ENCODE results near the gene SF3A2. TPM values are rescaled to one million over a fixed set of nuclear protein-coding genes. Genes with fewer than 3 reads are reported as not detected.

The SF3A2 gene
- total and polyA plus RNA-seq, 3 donors from 2014 or later, result 102 to 122 (median 117) TPM

DNA sequence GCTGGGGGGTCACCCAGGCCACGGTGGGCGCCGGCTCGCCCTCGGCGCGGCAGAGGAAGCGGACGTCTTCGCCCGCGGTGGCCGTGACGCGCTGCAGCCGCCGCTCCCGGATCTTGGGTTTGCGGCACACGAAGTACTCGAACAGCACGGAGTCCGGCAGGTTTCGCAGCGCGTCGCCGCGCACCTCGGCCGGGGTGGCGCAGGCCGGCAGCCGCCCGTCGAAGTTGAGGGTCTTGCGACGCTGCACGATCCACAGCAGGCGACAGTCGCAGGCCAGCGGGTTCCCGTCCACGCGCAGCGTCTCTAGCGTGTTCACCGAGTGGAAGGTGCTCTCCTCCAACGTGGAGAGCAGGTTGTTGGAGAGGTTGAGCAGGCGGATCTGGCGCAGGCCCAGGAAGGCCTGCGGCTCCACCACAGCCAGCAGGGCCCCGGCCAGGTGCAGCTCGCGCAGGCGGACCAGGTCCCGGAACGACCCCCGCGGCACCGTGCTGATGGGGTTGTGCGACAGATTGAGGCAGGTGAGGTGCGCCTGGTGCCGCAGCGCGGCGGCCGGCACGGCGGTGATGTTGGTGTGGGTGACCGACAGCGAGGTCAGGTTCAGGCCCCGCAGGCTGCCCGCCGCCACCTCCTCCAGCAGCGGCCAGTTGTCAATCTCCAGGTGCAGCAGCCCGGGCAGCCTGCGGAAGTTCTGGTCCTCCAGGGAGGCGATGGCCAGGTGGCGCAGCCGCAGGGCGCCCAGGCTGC is 54.0 kb downstream of the SF3A2 start:
- TF ChIP-seq POLR2A (IDR thresholded peaks at IDR 0.05), result no peak
- no peak for TF ChIP-seq CTCF (IDR thresholded peaks at IDR 0.05)
- Histone ChIP-seq H3K27me3 (no peaks in the 10 kb centered on the region), H3K4me1 (peaks cover 13% of the 10 kb centered on the region), H3K4me3 (peak overlapping the region; percentile 18 to 47), H3K36me3 (ENCODE audit: low read depth, missing control alignments) (no peaks in the 10 kb centered on the region), H3K9me3 (no peaks in the 10 kb centered on the region), H3K27ac (no peak overlapping the region)
- WGBS, 2 donors, result 26 to 40% methylated on average over 30 to 69 of the region's 82 CpGs
- intact Hi-C loops (cut with DNase I; ENCODE audit: low total_unique reads), result no loop called here
- no peak for DNase-seq

- Histone ChIP-seq H3K9me3 (no peaks in the 10 kb centered on the region), H3K4me3 (peak overlapping the region; percentile 18 to 47), H3K27me3 (no peaks in the 10 kb centered on the region), H3K27ac (no peak overlapping the region), H3K4me1 (peaks cover 13% of the 10 kb centered on the region), H3K36me3 (ENCODE audit: low read depth, missing control alignments) (no peaks in the 10 kb centered on the region)
- WGBS, 2 donors, result 30 to 43% methylated on average over 2 to 42 of the region's 67 CpGs
- intact Hi-C loops (cut with DNase I; ENCODE audit: low total_unique reads), result no loop called here
- TF ChIP-seq POLR2A (IDR thresholded peaks at IDR 0.05), result no peak
- TF ChIP-seq CTCF (IDR thresholded peaks at IDR 0.05), result no peak
- DNase-seq, result peak; percentile 70
These were observed 54.6 kb downstream of the SF3A2 start for GRCh38 chr19:2291185-2291751.

- no peaks in the 10 kb centered on the region for H3K27me3 ChIP-seq
- no peak for TF ChIP-seq CTCF (IDR thresholded peaks at IDR 0.05)
- TF ChIP-seq POLR2A (IDR thresholded peaks at IDR 0.05), result no peak
- no peak for DNase-seq
- no peaks in the 10 kb centered on the region for H3K9me3 ChIP-seq
- no peak overlapping the region for H3K27ac ChIP-seq
- no peaks in the 10 kb centered on the region for H3K36me3 ChIP-seq (ENCODE audit: low read depth, missing control alignments)
- H3K4me3 ChIP-seq, result no peak overlapping the region
- H3K4me1 ChIP-seq, result peaks cover 12% of the 10 kb centered on the region
- 62 to 65% methylated on average over 23 to 26 of the region's 26 CpGs for WGBS, 2 donors
- intact Hi-C loops (cut with DNase I; ENCODE audit: low total_unique reads), result no loop called here
These were observed 58.2 kb downstream of the SF3A2 start for GRCh38 chr19:2294687-2295335.

DNA sequence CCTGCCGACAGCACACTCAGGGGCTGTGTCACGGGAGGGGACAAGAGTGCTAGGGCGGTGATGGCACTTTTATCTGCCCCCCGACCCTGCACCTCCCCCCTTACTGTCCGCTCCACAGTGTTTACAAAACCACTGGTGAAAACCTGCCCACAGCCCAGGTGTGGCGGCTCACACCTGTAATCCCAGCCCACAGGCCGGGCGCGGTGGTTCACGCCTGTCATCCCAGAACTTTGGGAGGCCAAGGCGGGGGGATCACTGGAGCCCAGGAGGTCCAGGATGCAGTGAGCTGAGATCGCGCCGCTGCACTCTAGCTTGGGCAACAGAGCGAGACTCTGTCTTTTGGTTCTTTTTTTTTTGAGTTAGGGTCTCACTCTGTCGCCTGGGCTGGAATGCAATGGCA is 59.5 kb downstream of the SF3A2 start:
- intact Hi-C loops (cut with DNase I; ENCODE audit: low total_unique reads), result no loop called here
- Histone ChIP-seq H3K9me3 (no peaks in the 10 kb centered on the region), H3K4me3 (no peak overlapping the region), H3K4me1 (peaks cover 9% of the 10 kb centered on the region), H3K27me3 (no peaks in the 10 kb centered on the region), H3K36me3 (ENCODE audit: low read depth, missing control alignments) (no peaks in the 10 kb centered on the region), H3K27ac (no peak overlapping the region)
- TF ChIP-seq POLR2A (IDR thresholded peaks at IDR 0.05), result no peak
- TF ChIP-seq CTCF (IDR thresholded peaks at IDR 0.05), result no peak
- 94 to 95% methylated on average over 16 of the region's 16 CpGs for WGBS, 2 donors
- DNase-seq, result no peak

MicroRNA genes within 50 kb of the gene (microRNA counts, 767-probe panel; counts per million panel counts)
- microRNA hsa-miR-1227, result 0 to 152 counts per million in 2 donors

Small RNA genes lying within 50 kb of the gene (microRNA-seq; reads per million reads assigned to microRNA genes)
- gene MIR1227 (ENCODE audit: borderline number of aligned reads in 2 of 2, borderline replicate concordance in 1 of 2) (2.1 to 3.5 reads per million in 2 donors), gene MIR4321 (ENCODE audit: borderline number of aligned reads in 2 of 2, borderline replicate concordance in 1 of 2) (0 reads per million in 2 donors)

Small RNA genes lying within 50 kb of the gene (small RNA-seq; reads per million reads assigned to genes)
- 0 to 0.18 reads per million in 2 donors for gene MIR1227

Other genes with a start within 250 kb of the SF3A2 start
- 100 to 1,000 TPM in 1 of 2 donors, 10 to 100 TPM in 1; 61.1 to 117 TPM for gene BTBD2, start 221.1 kb upstream of the SF3A2 start, total RNA-seq
- 43.2 TPM for gene BTBD2, start 221.1 kb upstream of the SF3A2 start, polyA plus RNA-seq (ENCODE audit: insufficient read depth, low read depth, low replicate concordance)
- 100 to 1,000 TPM in 1 of 2 donors, 10 to 100 TPM in 1; 93.0 to 103 TPM for gene MKNK2, start 185.6 kb upstream of the SF3A2 start, total RNA-seq
- gene MKNK2, start 185.6 kb upstream of the SF3A2 start, polyA plus RNA-seq (ENCODE audit: insufficient read depth, low read depth, low replicate concordance), result 76.5 TPM
- gene MOB3A, start 140.5 kb upstream of the SF3A2 start, total RNA-seq, result 10 to 100 TPM; 22.8 to 31.6 TPM
- 17.8 TPM for gene MOB3A, start 140.5 kb upstream of the SF3A2 start, polyA plus RNA-seq (ENCODE audit: insufficient read depth, low read depth, low replicate concordance)
- 100 to 1,000 TPM; 208 to 276 TPM for gene IZUMO4, start 139.9 kb upstream of the SF3A2 start, total RNA-seq
- 796 TPM for gene IZUMO4, start 139.9 kb upstream of the SF3A2 start, polyA plus RNA-seq (ENCODE audit: insufficient read depth, low read depth, low replicate concordance)
- gene AP3D1, start 85.3 kb upstream of the SF3A2 start, total RNA-seq, result 100 to 1,000 TPM; 201 to 204 TPM
- 134 TPM for gene AP3D1, start 85.3 kb upstream of the SF3A2 start, polyA plus RNA-seq (ENCODE audit: insufficient read depth, low read depth, low replicate concordance)
- gene DOT1L, start 72.9 kb upstream of the SF3A2 start, total RNA-seq, result 100 to 1,000 TPM; 128 to 147 TPM
- 183 TPM for gene DOT1L, start 72.9 kb upstream of the SF3A2 start, polyA plus RNA-seq (ENCODE audit: insufficient read depth, low read depth, low replicate concordance)
- gene PLEKHJ1, start 495 bp upstream of the SF3A2 start, total RNA-seq, result 100 to 1,000 TPM; 126 to 153 TPM
- gene PLEKHJ1, start 495 bp upstream of the SF3A2 start, polyA plus RNA-seq (ENCODE audit: insufficient read depth, low read depth, low replicate concordance), result 111 TPM
- 100 to 1,000 TPM; 180 to 268 TPM for gene AMH, start 12.5 kb downstream of the SF3A2 start, total RNA-seq
- 50.8 TPM for gene AMH, start 12.5 kb downstream of the SF3A2 start, polyA plus RNA-seq (ENCODE audit: insufficient read depth, low read depth, low replicate concordance)
- 1 to 10 TPM; 2.2 to 2.6 TPM for gene JSRP1, start 19.6 kb downstream of the SF3A2 start, total RNA-seq
- gene JSRP1, start 19.6 kb downstream of the SF3A2 start, polyA plus RNA-seq (ENCODE audit: insufficient read depth, low read depth, low replicate concordance), result 4.6 TPM
- gene PEAK3, start 45.4 kb downstream of the SF3A2 start, total RNA-seq, result under 1 TPM; 0.37 to 0.55 TPM
- 0.16 TPM for gene PEAK3, start 45.4 kb downstream of the SF3A2 start, polyA plus RNA-seq (ENCODE audit: insufficient read depth, low read depth, low replicate concordance)
- 1 to 10 TPM; 2.1 to 3.5 TPM for gene LINGO3, start 71.3 kb downstream of the SF3A2 start, total RNA-seq
- 0.45 TPM for gene LINGO3, start 71.3 kb downstream of the SF3A2 start, polyA plus RNA-seq (ENCODE audit: insufficient read depth, low read depth, low replicate concordance)
- 100 to 1,000 TPM; 163 to 179 TPM for gene LSM7, start 91.8 kb downstream of the SF3A2 start, total RNA-seq
- gene LSM7, start 91.8 kb downstream of the SF3A2 start, polyA plus RNA-seq (ENCODE audit: insufficient read depth, low read depth, low replicate concordance), result 80.7 TPM
- 100 to 1,000 TPM; 158 to 215 TPM for gene SPPL2B, start 91.9 kb downstream of the SF3A2 start, total RNA-seq
- gene SPPL2B, start 91.9 kb downstream of the SF3A2 start, polyA plus RNA-seq (ENCODE audit: insufficient read depth, low read depth, low replicate concordance), result 132 TPM
- gene TMPRSS9, start 123.4 kb downstream of the SF3A2 start, total RNA-seq, result 1 to 10 TPM; 8.4 to 9.8 TPM
- gene TMPRSS9, start 123.4 kb downstream of the SF3A2 start, polyA plus RNA-seq (ENCODE audit: insufficient read depth, low read depth, low replicate concordance), result 3.5 TPM
- gene TIMM13, start 190.8 kb downstream of the SF3A2 start, total RNA-seq, result 10 to 100 TPM; 57.5 to 60.6 TPM
- 66.6 TPM for gene TIMM13, start 190.8 kb downstream of the SF3A2 start, polyA plus RNA-seq (ENCODE audit: insufficient read depth, low read depth, low replicate concordance)
- 10 to 100 TPM; 69.4 to 69.7 TPM for gene LMNB2, start 220.1 kb downstream of the SF3A2 start, total RNA-seq
- 77.4 TPM for gene LMNB2, start 220.1 kb downstream of the SF3A2 start, polyA plus RNA-seq (ENCODE audit: insufficient read depth, low read depth, low replicate concordance)
- 10 to 100 TPM; 30.5 to 59.7 TPM for gene GADD45B, start 239.3 kb downstream of the SF3A2 start, total RNA-seq
- gene GADD45B, start 239.3 kb downstream of the SF3A2 start, polyA plus RNA-seq (ENCODE audit: insufficient read depth, low read depth, low replicate concordance), result 16.9 TPM